Bronchial epithelial cell (primary cell): ENCODE results near the gene CHID1. TPM values are rescaled to one million over a fixed set of nuclear protein-coding genes. Genes with fewer than 3 reads are reported as not detected.

Source experiments
- DNase-seq: peaks from one replicate; pipeline ENCODE4 v3.0.0-alpha.2; 2010; ENCODE audit warnings: low read depth
- FAIRE-seq: peaks from 2 replicates; lab custom pipeline; 2011; peaks lifted over from hg19 to GRCh38; lab: Jason Lieb, UNC
- H3K27me3 ChIP-seq: 2 replicates; pipeline ENCODE4 v1.5.1; 2011; ENCODE audit warnings: low read length; ENCODE audit not compliant: control insufficient read depth, insufficient read depth
- H3K36me3 ChIP-seq: 2 replicates; pipeline ENCODE4 v1.5.1; 2011; ENCODE audit warnings: low read length; ENCODE audit not compliant: control insufficient read depth, insufficient read depth
- H3K4me3 ChIP-seq: 2 replicates; pipeline ENCODE4 v1.5.1; 2011; ENCODE audit warnings: mild to moderate bottlenecking, low read depth, low read length, control low read depth
- CTCF ChIP-seq: IDR thresholded peaks from 2 replicates; pipeline ENCODE4 v1.5.1; 2011; ENCODE audit warnings: mild to moderate bottlenecking, moderate library complexity, low read length, control low read depth, inconsistent platforms; ENCODE audit not compliant: insufficient read depth, severe bottlenecking
- total RNA-seq: library from RNA; depleted of rRNA; stranded (reverse); fragments of >200 nt; gene quantifications from 2 replicates; pipeline ENCODE4 v1.2.1, GENCODE V29; 2014

CHID1 gene
- total RNA-seq, 1 donor from 2014 or later, result 42.6 TPM

GRCh38 chr11:849951-850774 is 60.4 kb downstream of the CHID1 start:
- no peak for TF ChIP-seq CTCF
- Histone ChIP-seq H3K4me3 (peak overlapping the region; percentile 18), H3K27me3 (no peaks in the 10 kb centered on the region), H3K36me3 (peaks cover 1% of the 10 kb centered on the region)
- FAIRE-seq (no peak), DNase-seq (no peak)

GRCh38 chr11:849104-849824 is 61.3 kb downstream of the CHID1 start:
- Histone ChIP-seq H3K27me3 (no peaks in the 10 kb centered on the region), H3K4me3 (peak overlapping the region; percentile 18), H3K36me3 (peaks cover 1% of the 10 kb centered on the region)
- DNase-seq (no peak), FAIRE-seq (no peak)
- no peak for TF ChIP-seq CTCF

GRCh38 chr11:848380-848931 is 62.2 kb downstream of the CHID1 start:
- DNase-seq (no peak), FAIRE-seq (no peak)
- peak; percentile 92 for TF ChIP-seq CTCF
- Histone ChIP-seq H3K36me3 (peaks cover 1% of the 10 kb centered on the region), H3K27me3 (no peaks in the 10 kb centered on the region), H3K4me3 (no peak overlapping the region)

- TF ChIP-seq CTCF, result no peak
- Histone ChIP-seq H3K36me3 (no peaks in the 10 kb centered on the region), H3K27me3 (no peaks in the 10 kb centered on the region), H3K4me3 (no peak overlapping the region)
- DNase-seq, result no peak
- no peak for FAIRE-seq
These were observed 62.7 kb downstream of the CHID1 start for GRCh38 chr11:847876-848275.

GRCh38 chr11:846496-847098 is 64.0 kb downstream of the CHID1 start:
- H3K4me3 ChIP-seq, result no peak overlapping the region
- DNase-seq (peak; percentile 87), FAIRE-seq (peak; percentile 90)
- no peaks in the 10 kb centered on the region for H3K27me3 ChIP-seq
- no peaks in the 10 kb centered on the region for H3K36me3 ChIP-seq
- TF ChIP-seq CTCF, result no peak
